ENCODE measurements around the gene NEK4. TPM values are rescaled to one million over a fixed set of nuclear protein-coding genes. Genes with fewer than 3 reads are reported as not detected.
A peak's percentile ranks its signal among the peaks of the same experiment; 100 is the strongest.

Gene NEK4
- total and polyA plus RNA-seq, 10 donors: 3.2 to 28.0 (median 23.3) TPM

GRCh38 chr3:52775877-52776276 is 5.1 kb upstream of the NEK4 start:
- Histone ChIP-seq H3K4me3 (no peak overlapping the region), H3K9me3 (no peaks in the 10 kb centered on the region), H3K27me3 (replicated peaks in 1 of 7) (no peaks in the 10 kb centered on the region), H3K4me1 (peaks cover 0 to 22% (median 14%) of the 10 kb centered on the region in 6 donors), H3K36me3 (no peaks in the 10 kb centered on the region), H3K27ac (peak overlapping the region in 1 of 8 donors; percentile 43)
- 60 to 80% (median 68%) methylated on average over 8 of the region's 8 CpGs for WGBS, 5 donors
- intact Hi-C loops (cut with DNase I; ENCODE audit: low total_unique reads): no loop called here
- no peak for DNase-seq
- no peak for TF ChIP-seq POLR2AphosphoS5 (IDR thresholded peaks at IDR 0.05)
- TF ChIP-seq POLR2A (IDR thresholded peaks at IDR 0.05): no peak
- no peak for TF ChIP-seq CTCF (IDR thresholded peaks at IDR 0.05 in 8 of 11, conservative IDR thresholded peaks at IDR 0.05 in 3 of 11)

- TF ChIP-seq CTCF (IDR thresholded peaks at IDR 0.05 in 8 of 11, conservative IDR thresholded peaks at IDR 0.05 in 3 of 11): no peak
- TF ChIP-seq POLR2AphosphoS5 (IDR thresholded peaks at IDR 0.05): no peak
- no peak for TF ChIP-seq POLR2A (IDR thresholded peaks at IDR 0.05)
- Histone ChIP-seq H3K4me3 (no peak overlapping the region), H3K4me1 (peaks cover under 1 to 25% (median 16%) of the 10 kb centered on the region in 6 donors), H3K36me3 (no peaks in the 10 kb centered on the region), H3K27ac (peak overlapping the region in 1 of 8 donors; percentile 43), H3K9me3 (no peaks in the 10 kb centered on the region), H3K27me3 (replicated peaks in 1 of 7) (no peaks in the 10 kb centered on the region)
- WGBS, 5 donors: 39 to 63% (median 53%) methylated on average over 6 of the region's 6 CpGs
- no peak for DNase-seq
- intact Hi-C loops (cut with DNase I; ENCODE audit: low total_unique reads): no loop called here
These were observed 4.4 kb upstream of the NEK4 start for GRCh38 chr3:52774901-52775864.

GRCh38 chr3:52774066-52774713 is 3.5 kb upstream of the NEK4 start:
- no peak overlapping the region for H3K4me3 ChIP-seq
- no peak for TF ChIP-seq POLR2AphosphoS5 (IDR thresholded peaks at IDR 0.05)
- no peak for TF ChIP-seq POLR2A (IDR thresholded peaks at IDR 0.05)
- no peak for TF ChIP-seq CTCF (IDR thresholded peaks at IDR 0.05 in 8 of 11, conservative IDR thresholded peaks at IDR 0.05 in 3 of 11)
- no peaks in the 10 kb centered on the region for H3K36me3 ChIP-seq
- no peak overlapping the region for H3K27ac ChIP-seq
- H3K9me3 ChIP-seq: no peaks in the 10 kb centered on the region
- H3K4me1 ChIP-seq: peaks cover 9 to 26% (median 21%) of the 10 kb centered on the region in 6 donors
- DNase-seq: no peak
- intact Hi-C loops (cut with DNase I; ENCODE audit: low total_unique reads): no loop called here
- no peaks in the 10 kb centered on the region for H3K27me3 ChIP-seq (replicated peaks in 1 of 7)
- 79 to 91% (median 86%) methylated on average over 8 of the region's 8 CpGs for WGBS, 5 donors
